Mesendoderm (in vitro differentiated cells): ENCODE results near the gene PPP1R9A.
A peak's percentile ranks its signal among the peaks of the same experiment; 100 is the strongest.

Source experiments
- DNase-seq: peaks from one replicate; pipeline ENCODE4 v3.0.0; 2013
- H2AK5ac ChIP-seq: 2 replicates; pipeline ENCODE4 v1.6.1; 2013; ENCODE audit warnings: low read length, inconsistent platforms
- H2BK120ac ChIP-seq: 2 replicates; pipeline ENCODE4 v1.6.1; 2013; ENCODE audit warnings: low read depth, mild to moderate bottlenecking, low read length, moderate library complexity, mixed read lengths
- H2BK15ac ChIP-seq: replicated peaks from 2 replicates; pipeline ENCODE4 v1.6.1; 2013; ENCODE audit warnings: low read depth, mild to moderate bottlenecking, moderate library complexity
- H2BK5ac ChIP-seq: 2 replicates; pipeline ENCODE4 v1.6.1; 2013; ENCODE audit warnings: low read length, inconsistent platforms
- H3K18ac ChIP-seq: 2 replicates; pipeline ENCODE4 v1.6.1; 2013; ENCODE audit warnings: mild to moderate bottlenecking, low read length, mixed read lengths
- H3K23ac ChIP-seq: one replicate; pipeline ENCODE4 v1.6.1; 2013; ENCODE audit warnings: low read length
- H3K27ac ChIP-seq: 2 replicates; pipeline ENCODE4 v1.5.1; 2013; ENCODE audit warnings: low read depth, mild to moderate bottlenecking, inconsistent platforms, low read length, moderate library complexity
- H3K27me3 ChIP-seq: 2 replicates; pipeline ENCODE4 v1.6.1; 2013; ENCODE audit warnings: low read length, control low read depth, mild to moderate bottlenecking, inconsistent platforms; ENCODE audit not compliant: insufficient read depth, poor library complexity
- H3K36me3 ChIP-seq: 2 replicates; pipeline ENCODE4 v1.6.1; 2013; ENCODE audit warnings: low read length, inconsistent platforms; ENCODE audit not compliant: control insufficient read depth, insufficient read depth
- H3K4ac ChIP-seq: one replicate; pipeline ENCODE4 v1.6.1; 2013; ENCODE audit warnings: low read depth, mild to moderate bottlenecking, low read length, moderate library complexity
- H3K4me1 ChIP-seq: 2 replicates; pipeline ENCODE4 v1.6.1; 2013; ENCODE audit warnings: low read depth, low read length, inconsistent platforms; ENCODE audit not compliant: control insufficient read depth
- H3K4me2 ChIP-seq: 2 replicates; pipeline ENCODE4 v1.6.1; 2013; ENCODE audit warnings: low read length
- H3K4me3 ChIP-seq: 2 replicates; pipeline ENCODE4 v1.5.1; 2013; ENCODE audit warnings: mild to moderate bottlenecking, low read length
- H3K56ac ChIP-seq: one replicate; pipeline ENCODE4 v1.6.1; 2013; ENCODE audit warnings: low read length
- H3K79me1 ChIP-seq: 2 replicates; pipeline ENCODE4 v1.6.1; 2013; ENCODE audit warnings: low read length, inconsistent platforms
- H3K79me2 ChIP-seq: 2 replicates; pipeline ENCODE4 v1.6.1; 2013; ENCODE audit warnings: mild to moderate bottlenecking, low read length; ENCODE audit not compliant: control insufficient read depth, insufficient read depth
- H3K9ac ChIP-seq: 2 replicates; pipeline ENCODE4 v1.6.1; 2013; ENCODE audit warnings: low read length, inconsistent platforms
- H4K5ac ChIP-seq: one replicate; pipeline ENCODE4 v1.6.1; 2013; ENCODE audit warnings: low read length
- H4K8ac ChIP-seq: one replicate; pipeline ENCODE4 v1.6.1; 2013; ENCODE audit warnings: low read depth, mild to moderate bottlenecking, control low read depth, low read length, moderate library complexity
- WGBS: extraction: QIAGEN DNeasy Blood & Tissue Kit; methylation state at CpG from one replicate; pipeline ENCODE4 v1.1.7; 2013; ENCODE audit warnings: low lambda C conversion rate, missing lambda C conversion rate; ENCODE audit not compliant: insufficient coverage; ENCODE audit errors: extremely low coverage; 5-methylcytosine and 5-hydroxymethylcytosine counted together

The PPP1R9A gene

GRCh38 chr7:95262875-95263274 lies 355.5 kb downstream of the PPP1R9A start:
- Histone ChIP-seq H3K27ac (no peak overlapping the region), H4K5ac (no peak overlapping the region), H3K56ac (no peak overlapping the region), H3K23ac (no peak overlapping the region), H2AK5ac (no peak overlapping the region), H3K27me3 (no peaks in the 10 kb centered on the region), H3K36me3 (no peaks in the 10 kb centered on the region), H2BK5ac (no peak overlapping the region), H3K9ac (no peak overlapping the region), H3K4ac (no peak overlapping the region), H3K4me1 (no peaks in the 10 kb centered on the region), H3K79me2 (no peaks in the 10 kb centered on the region), H3K4me3 (no peak overlapping the region), H4K8ac (no peak overlapping the region), H3K18ac (no peak overlapping the region), H2BK15ac (no peak overlapping the region), H2BK120ac (no peak overlapping the region), H3K79me1 (no peaks in the 10 kb centered on the region), H3K4me2 (no peak overlapping the region)
- WGBS, result 88% methylated on average over 1 of the region's 2 CpGs
- DNase-seq, result peak; percentile 21

- Histone ChIP-seq H3K27ac (no peak overlapping the region), H2AK5ac (no peak overlapping the region), H3K4ac (no peak overlapping the region), H3K4me3 (no peak overlapping the region), H2BK5ac (no peak overlapping the region), H4K8ac (no peak overlapping the region), H2BK120ac (no peak overlapping the region), H3K4me2 (no peak overlapping the region), H3K4me1 (no peaks in the 10 kb centered on the region), H3K27me3 (no peaks in the 10 kb centered on the region), H4K5ac (no peak overlapping the region), H3K79me2 (no peaks in the 10 kb centered on the region), H3K18ac (no peak overlapping the region), H3K9ac (no peak overlapping the region), H3K79me1 (no peaks in the 10 kb centered on the region), H2BK15ac (no peak overlapping the region), H3K23ac (no peak overlapping the region), H3K56ac (no peak overlapping the region), H3K36me3 (no peaks in the 10 kb centered on the region)
- no peak for DNase-seq
- WGBS, result no CpG with 5 or more reads among the region's 4 CpGs
Observed at GRCh38 chr7:95263785-95264362, 356.5 kb downstream of the PPP1R9A start.

DNA sequence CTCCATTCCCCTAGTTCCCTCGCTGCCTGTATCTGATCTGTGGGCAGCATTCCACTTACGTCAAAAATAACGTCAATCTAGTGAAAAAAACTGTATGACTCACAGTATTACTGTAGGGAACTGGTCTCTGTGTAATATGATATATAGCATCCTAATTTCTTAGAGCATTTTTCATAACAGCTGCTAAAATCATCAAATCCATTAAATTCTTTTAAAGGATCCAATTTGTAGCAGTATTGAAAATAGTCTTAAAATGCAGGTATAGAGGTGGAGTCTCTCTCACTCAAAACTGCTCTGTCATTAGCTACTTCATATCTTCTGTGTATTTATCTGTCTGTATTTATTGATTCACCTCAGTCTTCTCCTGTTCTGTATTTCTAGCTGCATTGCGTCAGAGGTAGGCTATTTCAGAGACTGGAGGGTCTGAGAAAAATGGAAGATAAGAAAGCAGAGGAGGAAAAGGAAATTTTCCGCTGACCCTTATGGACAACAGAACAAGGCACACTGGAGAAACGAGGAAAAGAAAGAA lies 357.0 kb downstream of the PPP1R9A start:
- Histone ChIP-seq H3K79me1 (no peaks in the 10 kb centered on the region), H3K4ac (no peak overlapping the region), H3K79me2 (no peaks in the 10 kb centered on the region), H2BK15ac (no peak overlapping the region), H3K4me1 (no peaks in the 10 kb centered on the region), H3K9ac (no peak overlapping the region), H3K27ac (no peak overlapping the region), H4K5ac (no peak overlapping the region), H3K56ac (no peak overlapping the region), H2BK5ac (no peak overlapping the region), H3K36me3 (no peaks in the 10 kb centered on the region), H3K23ac (no peak overlapping the region), H3K4me3 (no peak overlapping the region), H3K27me3 (no peaks in the 10 kb centered on the region), H3K18ac (no peak overlapping the region), H4K8ac (no peak overlapping the region), H3K4me2 (no peak overlapping the region), H2BK120ac (no peak overlapping the region), H2AK5ac (no peak overlapping the region)
- no CpG with 5 or more reads among the region's 6 CpGs for WGBS
- DNase-seq, result no peak

- H3K79me1 ChIP-seq, result no peaks in the 10 kb centered on the region
- H4K8ac ChIP-seq, result no peak overlapping the region
- no peak overlapping the region for H3K9ac ChIP-seq
- no peaks in the 10 kb centered on the region for H3K36me3 ChIP-seq
- no peak overlapping the region for H3K56ac ChIP-seq
- no peak overlapping the region for H3K23ac ChIP-seq
- H2AK5ac ChIP-seq, result no peak overlapping the region
- H4K5ac ChIP-seq, result no peak overlapping the region
- no peak overlapping the region for H2BK5ac ChIP-seq
- no peak overlapping the region for H3K27ac ChIP-seq
- H3K4me1 ChIP-seq, result no peaks in the 10 kb centered on the region
- DNase-seq, result no peak
- no peak overlapping the region for H2BK120ac ChIP-seq
- H3K4ac ChIP-seq, result no peak overlapping the region
- H3K27me3 ChIP-seq, result no peaks in the 10 kb centered on the region
- H3K18ac ChIP-seq, result no peak overlapping the region
- H3K4me3 ChIP-seq, result no peak overlapping the region
- no peak overlapping the region for H3K4me2 ChIP-seq
- no CpG with 5 or more reads among the region's 2 CpGs for WGBS
- H3K79me2 ChIP-seq, result no peaks in the 10 kb centered on the region
- no peak overlapping the region for H2BK15ac ChIP-seq
Observed at GRCh38 chr7:95265634-95266033, 358.2 kb downstream of the PPP1R9A start.

GRCh38 chr7:95267754-95268153 lies 360.4 kb downstream of the PPP1R9A start:
- Histone ChIP-seq H3K4ac (no peak overlapping the region), H3K79me1 (no peaks in the 10 kb centered on the region), H3K4me2 (no peak overlapping the region), H2AK5ac (no peak overlapping the region), H3K56ac (no peak overlapping the region), H3K27ac (no peak overlapping the region), H3K9ac (no peak overlapping the region), H2BK120ac (no peak overlapping the region), H3K18ac (no peak overlapping the region), H3K4me3 (no peak overlapping the region), H3K36me3 (no peaks in the 10 kb centered on the region), H2BK5ac (no peak overlapping the region), H3K4me1 (no peaks in the 10 kb centered on the region), H3K79me2 (no peaks in the 10 kb centered on the region), H3K23ac (no peak overlapping the region), H3K27me3 (no peaks in the 10 kb centered on the region), H4K8ac (no peak overlapping the region), H2BK15ac (no peak overlapping the region), H4K5ac (no peak overlapping the region)
- DNase-seq, result no peak
- no CpG with 5 or more reads among the region's 2 CpGs for WGBS

DNA sequence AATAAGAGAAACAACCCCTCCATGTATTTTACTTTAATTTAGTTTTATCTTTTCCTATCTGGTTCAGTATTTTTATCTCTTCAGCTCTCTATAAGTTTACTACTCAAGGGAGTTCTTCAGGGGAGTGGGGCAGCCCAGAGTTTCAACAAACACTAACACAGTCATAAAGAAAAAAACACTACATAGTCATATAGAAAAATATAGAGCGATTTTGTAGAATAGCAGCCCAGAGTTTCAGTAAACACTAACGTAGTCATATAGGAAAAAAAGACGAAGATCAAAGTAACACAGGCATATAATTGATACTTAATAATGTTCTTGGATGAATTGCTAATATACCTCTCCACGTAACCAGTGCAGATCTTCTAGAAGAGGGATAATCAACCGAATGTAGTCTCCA lies 362.2 kb downstream of the PPP1R9A start:
- H3K36me3 ChIP-seq, result no peaks in the 10 kb centered on the region
- no peaks in the 10 kb centered on the region for H3K4me1 ChIP-seq
- H3K23ac ChIP-seq, result no peak overlapping the region
- H3K79me1 ChIP-seq, result no peaks in the 10 kb centered on the region
- DNase-seq, result no peak
- no peak overlapping the region for H4K8ac ChIP-seq
- H3K56ac ChIP-seq, result no peak overlapping the region
- H4K5ac ChIP-seq, result no peak overlapping the region
- no peak overlapping the region for H2BK120ac ChIP-seq
- no peak overlapping the region for H3K9ac ChIP-seq
- no peak overlapping the region for H2BK5ac ChIP-seq
- no peaks in the 10 kb centered on the region for H3K79me2 ChIP-seq
- no peak overlapping the region for H3K27ac ChIP-seq
- H3K27me3 ChIP-seq, result no peaks in the 10 kb centered on the region
- WGBS, result no CpG with 5 or more reads among the region's 5 CpGs
- no peak overlapping the region for H3K4ac ChIP-seq
- no peak overlapping the region for H2BK15ac ChIP-seq
- H2AK5ac ChIP-seq, result no peak overlapping the region
- H3K4me2 ChIP-seq, result no peak overlapping the region
- H3K18ac ChIP-seq, result no peak overlapping the region
- no peak overlapping the region for H3K4me3 ChIP-seq
